CD4-positive, alpha-beta T cell treated with Interleukin-4 for 1 hour (primary cell): ENCODE measurements around the gene TGFBI.

Experiments used
- DNase-seq, 2 donors: peaks; one replicate each; pipeline ENCODE4 v3.0.0-alpha.2; 2020 to 2022

TGFBI gene

GRCh38 chr5:136066661-136067271 lies 38.0 kb downstream of the TGFBI start:
- DNase-seq: no peak

- DNase-seq: no peak
Measured at GRCh38 chr5:136067422-136067821, 38.6 kb downstream of the TGFBI start.

GRCh38 chr5:136070486-136071285 lies 41.9 kb downstream of the TGFBI start:
- no peak for DNase-seq

GRCh38 chr5:136073714-136074529 lies 45.1 kb downstream of the TGFBI start:
- DNase-seq: no peak

DNA sequence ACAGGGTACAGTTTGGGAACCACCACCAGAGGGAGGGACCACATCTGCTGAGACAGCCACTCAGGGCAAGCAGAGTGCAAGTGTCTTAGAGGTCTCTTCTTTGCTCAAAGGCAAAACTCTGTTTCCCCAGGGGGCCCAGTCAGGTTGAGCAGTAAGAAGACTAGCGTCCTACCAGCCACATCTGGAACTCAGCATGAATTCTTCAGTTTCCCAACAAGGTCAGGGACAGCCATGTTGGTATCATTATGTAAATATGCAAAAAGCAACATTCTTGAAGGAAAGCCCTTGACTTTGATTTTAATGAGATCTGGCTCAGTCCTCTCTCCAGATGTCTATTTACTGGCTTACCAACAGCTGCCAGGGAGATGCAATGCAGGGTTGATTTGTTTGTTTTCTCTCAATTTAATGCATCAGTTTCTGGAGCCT lies 46.7 kb downstream of the TGFBI start:
- DNase-seq: no peak

- DNase-seq: no peak
Measured at GRCh38 chr5:136076067-136076466, 47.3 kb downstream of the TGFBI start.

DNA sequence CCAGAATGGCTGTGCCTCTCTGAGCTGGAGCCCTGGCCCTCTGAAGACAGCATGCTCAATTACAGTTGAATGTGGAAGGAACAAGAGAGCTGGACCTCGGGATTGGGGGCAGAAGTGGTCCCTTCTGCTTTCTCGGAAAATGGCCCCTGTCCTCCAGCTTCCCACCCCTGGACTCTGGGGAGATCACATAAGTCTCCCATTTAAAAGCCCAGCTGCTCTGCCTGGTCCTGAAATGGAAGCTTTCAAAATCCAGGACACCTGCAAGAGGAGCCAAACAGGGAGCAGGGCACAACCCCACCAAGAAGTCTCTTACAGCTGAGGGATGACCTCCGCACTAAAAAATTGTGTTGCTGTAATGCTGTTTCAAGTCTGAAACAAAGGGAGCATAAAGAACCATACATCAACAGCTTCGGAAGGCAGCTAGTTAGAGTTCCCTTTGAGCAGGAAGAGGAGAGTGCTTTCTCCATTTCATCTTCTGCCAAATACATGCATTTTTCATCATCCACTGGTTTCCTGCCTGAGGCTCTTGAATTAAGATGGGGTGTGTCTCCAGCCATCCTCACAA lies 48.2 kb downstream of the TGFBI start:
- no peak for DNase-seq

- DNase-seq: no peak
Measured at GRCh38 chr5:136079195-136079985, 50.6 kb downstream of the TGFBI start.

DNA sequence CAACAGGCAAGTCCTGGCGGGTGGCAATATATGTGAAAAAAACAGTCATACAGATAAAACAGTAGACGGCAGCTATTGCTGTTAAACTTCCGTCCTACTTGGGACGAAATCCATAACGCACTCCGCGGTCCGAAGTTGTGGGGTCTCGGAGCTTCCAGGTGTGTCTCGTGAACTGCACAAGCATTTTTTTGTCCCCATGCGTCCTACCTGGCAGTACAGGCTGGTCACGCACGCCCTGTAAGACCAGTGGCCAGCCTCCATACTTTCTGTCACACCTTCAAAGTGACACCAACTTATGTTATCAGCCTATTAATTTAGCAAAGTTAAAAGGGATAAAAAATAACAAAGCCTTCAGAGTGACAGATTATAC lies 51.3 kb downstream of the TGFBI start:
- DNase-seq: peak in 1 of 2 donors; percentile 2

DNA sequence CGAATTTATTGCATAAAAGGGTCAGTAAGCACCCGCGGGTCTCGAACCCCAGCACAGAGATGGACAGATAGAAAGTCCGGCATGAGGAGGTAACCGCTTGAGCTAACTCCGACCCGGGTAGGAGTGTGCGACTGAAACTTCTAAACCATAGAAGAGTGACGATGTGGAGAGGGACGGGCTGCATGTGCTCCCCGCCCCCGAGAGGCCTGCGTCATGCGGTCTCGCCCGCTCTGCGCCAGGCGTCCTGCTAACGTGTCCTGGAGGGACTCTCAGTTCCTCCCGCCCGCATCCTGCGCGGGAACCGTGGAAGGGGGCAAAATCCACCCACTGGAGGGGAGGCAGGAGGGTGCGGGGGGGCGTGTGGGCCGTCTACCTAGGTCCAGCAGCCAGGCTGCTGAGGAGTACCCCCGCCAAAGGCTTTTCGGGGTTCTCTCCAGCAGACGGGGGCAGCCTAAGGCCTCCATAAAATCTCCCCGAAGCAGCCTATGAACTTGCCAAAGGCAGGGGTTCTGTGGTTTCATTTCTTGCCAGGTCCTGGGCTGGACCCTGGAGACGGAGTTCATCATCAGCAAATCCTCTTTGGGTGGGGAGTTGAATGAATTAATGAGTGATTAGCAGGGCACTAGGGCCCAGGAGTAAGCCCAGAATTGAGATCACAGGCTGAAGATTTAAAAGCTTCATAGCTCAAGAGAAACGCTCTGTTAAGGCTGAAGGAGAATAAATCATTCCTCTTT lies 51.9 kb downstream of the TGFBI start:
- DNase-seq: peak; percentile 56 to 67

DNA sequence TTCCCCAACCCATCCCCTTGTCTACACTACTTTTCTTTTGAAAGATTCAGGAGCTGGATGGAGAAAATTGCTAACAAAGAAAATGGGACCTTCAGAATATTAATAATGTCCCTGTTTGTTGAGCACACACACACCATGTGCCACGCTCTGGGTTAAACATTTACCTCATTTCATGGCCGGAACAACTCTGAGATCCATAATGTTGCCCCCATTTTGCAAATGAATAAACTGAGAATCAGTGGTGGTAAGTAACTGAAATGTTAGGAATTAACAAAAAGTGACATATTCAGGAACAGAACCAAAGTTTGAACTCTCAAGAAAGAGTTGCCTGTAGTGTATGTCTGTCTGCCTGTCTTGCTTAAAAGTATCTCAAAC lies 52.4 kb downstream of the TGFBI start:
- DNase-seq: no peak

DNA sequence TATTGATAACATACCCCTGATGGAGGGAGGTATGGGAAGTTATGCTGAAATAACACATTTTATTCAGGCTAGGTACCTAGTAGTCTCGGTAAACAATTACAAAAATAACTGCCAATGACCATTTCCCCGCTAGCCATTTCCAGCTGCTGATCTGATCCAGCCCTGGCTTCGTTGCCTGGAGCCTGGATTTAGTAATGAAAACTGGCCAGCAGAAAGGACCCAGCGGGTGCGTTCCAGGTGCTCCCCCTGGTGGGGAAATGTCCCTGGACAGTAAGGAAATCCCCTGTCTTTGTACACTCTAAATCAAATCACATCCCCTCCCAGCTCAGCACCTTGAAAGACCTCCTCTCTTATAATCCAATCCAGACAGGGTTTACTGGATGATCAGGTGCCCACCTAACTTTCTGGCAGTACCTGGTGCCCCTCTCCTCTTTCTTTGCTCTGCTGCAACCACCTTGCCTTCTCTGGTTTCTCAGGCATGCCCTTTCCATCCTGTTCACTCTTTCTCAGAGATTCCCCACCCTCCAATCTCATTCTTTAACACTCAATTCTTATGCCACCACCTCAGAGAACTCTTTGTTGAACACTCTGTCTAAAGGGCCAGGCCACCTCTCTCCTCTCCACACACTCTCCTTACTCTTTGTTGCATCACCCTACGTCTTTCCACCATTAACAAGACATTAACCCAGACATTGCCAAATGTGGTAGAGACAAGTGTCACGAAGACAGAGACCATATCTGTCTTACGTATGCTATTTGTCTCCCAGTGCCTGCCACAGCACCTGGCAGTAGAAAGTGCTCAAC lies 53.8 kb downstream of the TGFBI start:
- DNase-seq: peak; percentile 50 to 65

DNA sequence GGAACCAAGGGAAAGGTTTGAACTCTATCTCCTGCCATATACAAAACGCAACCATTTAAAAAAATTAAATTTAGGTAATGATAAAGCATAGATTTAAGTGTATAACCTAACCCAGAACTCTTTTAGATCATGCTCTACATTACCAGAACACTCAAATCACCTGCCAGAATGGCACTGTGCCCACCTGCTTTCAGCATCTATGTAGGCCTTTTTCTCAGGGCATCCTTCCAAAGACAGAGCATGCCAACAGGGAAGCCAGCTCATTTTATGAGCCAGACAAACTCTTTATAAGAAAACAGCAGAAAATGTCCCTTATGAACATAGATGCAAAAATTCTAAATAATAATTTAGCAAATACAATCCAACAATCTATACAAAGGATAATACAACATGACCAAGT lies 55.9 kb downstream of the TGFBI start:
- no peak for DNase-seq

DNA sequence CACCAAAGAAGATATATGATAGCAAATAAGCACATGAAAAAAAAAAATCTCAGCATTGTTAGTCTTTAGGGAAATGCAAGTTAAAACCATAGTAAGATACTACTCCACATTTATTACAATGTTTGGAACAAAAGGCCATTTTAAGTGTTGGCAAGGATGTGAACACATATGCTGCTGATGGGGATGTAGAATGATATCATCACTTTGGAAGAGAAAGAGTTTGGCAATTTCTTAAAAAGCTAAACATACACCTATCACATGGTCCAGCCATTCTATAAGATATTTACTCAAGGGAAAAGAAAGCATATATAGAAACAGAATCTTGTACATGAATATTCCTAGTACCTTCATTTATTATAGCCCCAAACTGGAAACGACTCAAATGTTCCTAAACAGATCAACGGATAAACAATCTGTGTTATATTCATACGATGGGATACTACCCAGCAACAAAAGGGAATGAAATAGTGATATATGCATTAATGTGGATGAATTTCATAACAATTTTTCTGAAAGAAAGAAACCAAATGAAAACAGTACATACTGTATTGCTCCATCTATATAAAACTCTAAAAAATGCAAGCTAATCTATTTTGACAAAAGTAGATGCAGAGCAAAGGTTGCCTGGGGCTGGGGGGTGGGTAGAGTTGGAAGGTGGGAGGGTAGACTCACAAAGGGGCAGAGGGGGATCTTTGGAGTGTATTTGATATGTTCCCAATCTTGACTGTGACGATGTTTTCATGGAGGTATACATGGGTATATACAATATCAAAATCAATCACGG lies 58.2 kb downstream of the TGFBI start:
- DNase-seq: no peak

GRCh38 chr5:136087961-136088871 lies 59.4 kb downstream of the TGFBI start:
- no peak for DNase-seq

- DNase-seq: no peak
Measured at GRCh38 chr5:136089791-136090190, 61.0 kb downstream of the TGFBI start.

- no peak for DNase-seq
Measured at GRCh38 chr5:136090319-136090718, 61.5 kb downstream of the TGFBI start.

DNA sequence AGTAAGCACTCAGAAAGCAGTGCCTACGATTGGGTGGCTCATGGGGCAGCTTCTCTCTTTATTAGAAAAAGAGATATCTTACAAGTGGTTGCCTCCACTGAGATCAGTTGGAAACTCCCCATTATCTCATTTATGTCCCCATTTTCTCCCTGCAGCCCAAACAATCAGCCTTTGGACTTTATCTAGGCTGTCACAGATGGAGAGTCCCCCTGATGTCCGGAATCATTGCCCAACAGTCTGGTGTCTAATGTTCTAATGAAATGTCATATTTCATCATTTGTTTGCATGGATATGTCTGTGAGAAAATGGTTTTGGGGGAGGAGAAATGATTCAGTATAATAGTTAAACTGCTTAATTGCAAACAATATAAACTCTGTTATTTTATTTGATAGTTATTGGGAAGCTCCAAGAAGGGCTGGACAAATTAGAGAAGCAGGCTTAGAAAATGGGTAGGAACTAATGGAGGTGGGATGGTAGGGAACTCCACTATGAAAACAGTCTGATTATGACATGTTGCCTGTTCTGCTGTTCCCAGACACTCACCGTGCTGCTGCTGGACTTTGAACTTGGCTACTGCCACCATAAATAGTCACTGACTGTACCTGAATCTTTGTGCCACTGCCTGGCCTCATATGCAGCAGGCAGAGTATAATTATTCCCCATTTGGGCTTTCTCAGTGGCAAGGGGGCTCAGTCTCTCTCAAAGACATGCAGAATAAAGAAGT lies 65.6 kb downstream of the TGFBI start:
- no peak for DNase-seq
